Nucleus accumbens (tissue), 56 donors: ENCODE measurements around the gene SPATA3.
"Not testable (repeated sequence)": the region's sequence is repeated elsewhere in the genome, so short reads cannot be mapped to it uniquely, and the experiment has no call there.

Experiments used
- DNase-seq, 56 donors: peaks; one replicate each; lab custom pipeline; 2025; lab: John Stamatoyannopoulos, UW

Gene SPATA3

GRCh38 chr2:231016566-231017230, 20.8 kb downstream of the SPATA3 start:
- no peak for DNase-seq

- peak in 49 of 56 donors; percentile 14 to 95 (median 70) for DNase-seq
Measured at GRCh38 chr2:231017231-231017598, 21.3 kb downstream of the SPATA3 start.

- no peak for DNase-seq
Measured at GRCh38 chr2:231018184-231018583, 22.3 kb downstream of the SPATA3 start.

- DNase-seq = not testable (repeated sequence)
Measured at GRCh38 chr2:231025059-231025458, 29.1 kb downstream of the SPATA3 start.

- DNase-seq = no peak
Measured at GRCh38 chr2:231028889-231029288, 33.0 kb downstream of the SPATA3 start.

GRCh38 chr2:231029563-231029962, 33.6 kb downstream of the SPATA3 start:
- peak in 8 of 56 donors; percentile 21 to 61 (median 35) for DNase-seq

- DNase-seq = no peak
Measured at GRCh38 chr2:231030725-231031124, 34.8 kb downstream of the SPATA3 start.

- no peak for DNase-seq
Measured at GRCh38 chr2:231032575-231033140, 36.7 kb downstream of the SPATA3 start.

- DNase-seq = no peak
Measured at GRCh38 chr2:231033147-231034132, 37.5 kb downstream of the SPATA3 start.

- DNase-seq = no peak
Measured at GRCh38 chr2:231034291-231034882, 38.5 kb downstream of the SPATA3 start.

- DNase-seq = no peak
Measured at GRCh38 chr2:231036131-231036530, 40.2 kb downstream of the SPATA3 start.

- no peak for DNase-seq
Measured at GRCh38 chr2:231036578-231037106, 40.7 kb downstream of the SPATA3 start.

- DNase-seq = peak in 10 of 56 donors; percentile 23 to 65 (median 38)
Measured at GRCh38 chr2:231037202-231037730, 41.3 kb downstream of the SPATA3 start, which contains the start of gene C2orf72. TSS of gene C2orf72 (plus strand) at chr2:231037523. CDS start at chr2:231037566, 43 bp downstream.

- peak in 35 of 56 donors; percentile 23 to 73 (median 45) for DNase-seq
Measured at GRCh38 chr2:231037731-231038482, 42.0 kb downstream of the SPATA3 start.

- peak in 4 of 56 donors; percentile 18 to 55 (median 40) for DNase-seq
Measured at GRCh38 chr2:231038483-231039293, 42.8 kb downstream of the SPATA3 start.

- no peak for DNase-seq
Measured at GRCh38 chr2:231039294-231039664, 43.4 kb downstream of the SPATA3 start.

GRCh38 chr2:231039821-231040364, 44.0 kb downstream of the SPATA3 start:
- no peak for DNase-seq

GRCh38 chr2:231041061-231041689, 45.3 kb downstream of the SPATA3 start:
- DNase-seq = no peak
